Neural progenitor cell (in vitro differentiated cells): ENCODE measurements around the gene BIRC6.
"Not testable (repeated sequence)": the region's sequence is repeated elsewhere in the genome, so short reads cannot be mapped to it uniquely, and the experiment has no call there.

ENCODE experiments used
- CTCF ChIP-seq: fragments of 200-600 bp; sonication (generic); IDR thresholded peaks from 2 replicates; pipeline ENCODE4 v1.5.1; 2017; ENCODE audit warnings: antibody characterized with exemption, mild to moderate bottlenecking
- EZH2 ChIP-seq: fragments of 200-600 bp; sonication (generic); IDR thresholded peaks from 2 replicates; pipeline ENCODE4 v1.6.1; 2017; ENCODE audit warnings: antibody characterized with exemption, mild to moderate bottlenecking, moderate library complexity
- EZH2phosphoT487 ChIP-seq: fragments of 200-600 bp; sonication (generic); IDR thresholded peaks from 2 replicates; pipeline ENCODE4 v1.6.1; 2017; ENCODE audit warnings: antibody characterized with exemption

- not testable (repeated sequence) for TF ChIP-seq CTCF, EZH2phosphoT487, EZH2
Observed at GRCh38 chr2:32328679-32329078, 28.1 kb upstream of the BIRC6 start.
